Measurements from ENCODE around the gene NGFR. TPM values are rescaled to one million over a fixed set of nuclear protein-coding genes. Genes with fewer than 3 reads are reported as not detected.
"Not testable (repeated sequence)": the region's sequence is repeated elsewhere in the genome, so short reads cannot be mapped to it uniquely, and the experiment has no call there.

Gene NGFR
- total RNA-seq, 1 experiment from 2014 or later: 0.11 TPM

- H3K4me3 ChIP-seq: no peak overlapping the region
- DNase-seq (ENCODE audit: low read depth in 1 of 2, low spot score in 2 of 2): no peak
- no peaks in the 10 kb centered on the region; the same call in 1 of the 2 replicates for H3K9me3 ChIP-seq (replicated peaks)
- H3K4me1 ChIP-seq (replicated peaks): no peaks in the 10 kb centered on the region
- no peaks in the 10 kb centered on the region for H3K27me3 ChIP-seq (replicated peaks)
- no peaks in the 10 kb centered on the region for H3K36me3 ChIP-seq
- no peak overlapping the region for H3K27ac ChIP-seq
These were observed 50.9 kb downstream of the NGFR start for GRCh38 chr17:49545806-49546545.

DNA sequence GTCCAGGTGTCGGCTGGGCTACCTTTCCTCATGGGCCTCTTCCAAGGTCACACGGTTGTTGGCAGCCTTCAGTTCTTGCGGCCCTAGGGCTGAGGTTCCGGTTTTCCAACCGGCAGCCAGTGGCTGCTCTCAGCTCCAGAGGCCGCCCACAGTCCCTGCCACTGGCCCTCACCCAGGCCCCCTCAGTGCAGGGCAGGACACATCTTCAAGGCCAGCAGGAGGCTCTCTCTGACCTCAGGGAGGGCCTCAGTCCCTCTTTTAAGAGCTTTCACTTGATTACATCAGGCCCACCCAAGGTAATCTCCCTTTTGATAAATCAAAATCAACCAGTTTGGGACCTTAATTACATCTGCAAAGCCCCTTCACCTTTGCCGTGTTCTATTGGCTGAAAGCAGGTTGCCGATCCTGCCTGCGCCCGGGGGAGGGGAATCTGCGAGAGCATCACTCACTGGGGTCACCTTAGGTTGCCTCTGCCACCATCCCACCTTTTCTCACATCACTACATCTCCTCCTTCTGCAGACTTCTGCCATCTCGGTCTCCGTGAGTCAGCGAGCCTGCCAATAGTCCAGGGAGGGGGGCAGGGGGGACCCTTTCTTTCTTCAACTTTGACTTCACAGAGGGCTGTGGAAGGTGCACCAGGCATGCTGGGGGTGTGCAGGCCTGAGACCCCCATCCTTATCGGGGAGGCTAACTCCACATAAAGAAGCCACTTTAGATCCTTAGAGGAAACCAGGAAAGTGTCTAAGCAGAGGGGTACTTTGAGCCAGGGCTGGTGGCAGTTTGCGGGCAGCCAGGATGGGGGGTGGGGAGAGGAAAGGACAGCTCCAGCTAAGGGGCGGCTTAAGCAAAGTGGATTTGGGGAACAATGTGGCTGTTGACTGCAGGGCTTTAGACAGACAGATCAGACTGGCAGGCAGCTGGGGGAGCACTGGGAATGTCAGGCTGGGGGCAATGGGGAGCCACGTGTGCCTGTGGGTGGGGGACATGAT lies 51.7 kb downstream of the NGFR start:
- no peaks in the 10 kb centered on the region for H3K36me3 ChIP-seq
- no peaks in the 10 kb centered on the region; the same call in 1 of the 2 replicates for H3K9me3 ChIP-seq (replicated peaks)
- no peak overlapping the region for H3K4me3 ChIP-seq
- no peak overlapping the region for H3K27ac ChIP-seq
- no peaks in the 10 kb centered on the region for H3K4me1 ChIP-seq (replicated peaks)
- H3K27me3 ChIP-seq (replicated peaks): no peaks in the 10 kb centered on the region
- DNase-seq (ENCODE audit: low read depth in 1 of 2, low spot score in 2 of 2): no peak

- Histone ChIP-seq H3K4me1 (replicated peaks) (no peaks in the 10 kb centered on the region), H3K27ac (no peak overlapping the region), H3K27me3 (replicated peaks) (no peaks in the 10 kb centered on the region), H3K36me3 (no peaks in the 10 kb centered on the region), H3K4me3 (no peak overlapping the region), H3K9me3 (replicated peaks) (no peaks in the 10 kb centered on the region; the same call in 1 of the 2 replicates)
- no peak for DNase-seq (ENCODE audit: low read depth in 1 of 2, low spot score in 2 of 2)
These were observed 52.5 kb downstream of the NGFR start for GRCh38 chr17:49547566-49547965.

DNA sequence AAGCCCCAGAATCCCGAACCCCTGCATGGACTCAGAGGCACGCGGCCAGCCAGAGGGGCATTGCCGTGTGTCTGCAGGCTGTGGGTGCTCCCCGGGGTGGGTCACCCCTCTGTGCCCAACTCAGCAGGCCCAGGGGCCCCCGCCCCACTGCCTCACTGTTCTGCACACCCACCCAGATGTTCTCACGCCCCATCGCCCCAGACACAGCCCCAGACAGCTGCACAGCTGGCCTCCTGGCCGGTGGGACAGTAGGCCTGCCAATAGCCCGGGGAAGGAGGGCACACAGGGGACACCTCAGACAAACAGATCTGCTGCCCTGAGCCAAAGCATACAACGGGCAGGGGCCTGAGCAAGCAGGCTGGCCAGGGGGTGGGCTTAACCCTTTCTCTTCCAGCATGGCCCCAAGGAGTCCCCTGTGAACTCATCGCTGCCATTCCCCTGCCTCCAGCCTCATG lies 53.0 kb downstream of the NGFR start:
- DNase-seq (ENCODE audit: low read depth in 1 of 2, low spot score in 2 of 2): no peak
- Histone ChIP-seq H3K4me1 (replicated peaks) (no peaks in the 10 kb centered on the region), H3K9me3 (replicated peaks) (no peaks in the 10 kb centered on the region; the same call in 1 of the 2 replicates), H3K27me3 (replicated peaks) (no peaks in the 10 kb centered on the region), H3K36me3 (no peaks in the 10 kb centered on the region), H3K4me3 (no peak overlapping the region), H3K27ac (no peak overlapping the region)

- DNase-seq (ENCODE audit: low read depth in 1 of 2, low spot score in 2 of 2): peak in 1 of 2 experiments; percentile 34
- no peak overlapping the region for H3K4me3 ChIP-seq
- H3K27me3 ChIP-seq (replicated peaks): no peaks in the 10 kb centered on the region
- no peaks in the 10 kb centered on the region; the same call in 1 of the 2 replicates for H3K9me3 ChIP-seq (replicated peaks)
- H3K27ac ChIP-seq: no peak overlapping the region
- no peaks in the 10 kb centered on the region for H3K4me1 ChIP-seq (replicated peaks)
- H3K36me3 ChIP-seq: no peaks in the 10 kb centered on the region
These were observed 53.6 kb downstream of the NGFR start for GRCh38 chr17:49548506-49549310.

GRCh38 chr17:49549311-49549605 lies 54.2 kb downstream of the NGFR start:
- no peak overlapping the region for H3K27ac ChIP-seq
- no peaks in the 10 kb centered on the region for H3K36me3 ChIP-seq
- H3K27me3 ChIP-seq (replicated peaks): no peaks in the 10 kb centered on the region
- no peaks in the 10 kb centered on the region for H3K9me3 ChIP-seq (replicated peaks)
- DNase-seq (ENCODE audit: low read depth in 1 of 2, low spot score in 2 of 2): no peak
- no peaks in the 10 kb centered on the region for H3K4me1 ChIP-seq (replicated peaks)
- no peak overlapping the region for H3K4me3 ChIP-seq

DNA sequence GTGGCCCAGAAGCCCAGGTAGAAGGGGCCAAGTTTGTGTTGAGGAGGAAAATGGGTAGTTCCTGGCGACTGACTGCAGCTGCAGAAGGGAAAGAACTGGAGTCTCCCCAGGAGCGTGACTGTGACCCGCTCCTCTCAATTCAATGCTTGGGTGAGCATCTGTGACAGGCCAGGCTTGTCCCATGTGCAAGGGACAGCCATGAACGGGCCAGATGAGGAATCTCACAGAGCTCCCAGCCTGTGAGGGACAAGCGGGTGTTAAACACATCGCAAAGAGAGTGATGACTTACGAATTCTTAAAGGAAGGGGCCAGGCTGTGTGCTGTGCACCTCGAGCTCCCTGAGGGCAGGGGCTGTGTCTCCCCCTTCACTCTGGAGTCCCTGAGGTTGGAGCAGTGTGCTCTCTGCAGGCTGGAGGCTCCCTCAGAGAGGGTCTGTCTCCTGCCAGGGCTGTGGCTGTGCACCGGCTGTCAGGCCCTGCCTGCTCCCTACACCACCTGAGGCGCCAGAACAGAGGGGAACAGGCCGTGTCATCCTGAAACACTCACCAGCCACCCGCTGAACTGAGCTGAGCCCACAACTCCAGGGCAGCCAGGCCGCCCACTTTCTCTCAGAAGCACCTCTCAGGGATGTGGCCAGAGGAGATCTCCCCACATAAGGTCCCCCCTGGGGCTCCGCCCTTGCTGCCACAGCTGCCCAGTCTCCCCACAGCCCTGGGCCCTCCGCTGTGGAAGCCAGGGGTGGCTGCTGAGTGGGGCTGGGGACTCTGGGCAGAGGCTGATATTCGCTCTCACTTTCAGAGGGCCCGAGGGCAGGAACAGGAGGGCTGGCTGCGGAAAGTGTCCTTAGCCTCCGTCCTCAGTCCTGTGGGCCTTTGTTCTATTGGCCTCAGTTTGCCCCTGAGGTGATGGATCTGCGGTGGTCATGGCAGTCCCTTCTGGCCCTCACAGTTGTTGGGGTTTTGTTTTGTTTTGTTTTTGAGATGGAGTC lies 54.9 kb downstream of the NGFR start:
- H3K9me3 ChIP-seq (replicated peaks): no peaks in the 10 kb centered on the region
- no peak overlapping the region for H3K4me3 ChIP-seq
- no peak overlapping the region for H3K27ac ChIP-seq
- no peak for DNase-seq (ENCODE audit: low read depth in 1 of 2, low spot score in 2 of 2)
- H3K4me1 ChIP-seq (replicated peaks): no peaks in the 10 kb centered on the region
- no peaks in the 10 kb centered on the region for H3K36me3 ChIP-seq
- no peaks in the 10 kb centered on the region for H3K27me3 ChIP-seq (replicated peaks)

GRCh38 chr17:49550764-49551163 lies 55.7 kb downstream of the NGFR start:
- H3K27me3 ChIP-seq (replicated peaks); DNase-seq (ENCODE audit: low read depth in 1 of 2, low spot score in 2 of 2); H3K4me1 ChIP-seq (replicated peaks); H3K9me3 ChIP-seq (replicated peaks); H3K36me3 ChIP-seq; H3K4me3 ChIP-seq; H3K27ac ChIP-seq: not testable (repeated sequence)

- H3K9me3 ChIP-seq (replicated peaks): no peaks in the 10 kb centered on the region
- no peak overlapping the region for H3K27ac ChIP-seq
- H3K4me1 ChIP-seq (replicated peaks): peaks cover 5% of the 10 kb centered on the region
- H3K27me3 ChIP-seq (replicated peaks): no peaks in the 10 kb centered on the region
- DNase-seq (ENCODE audit: low read depth in 1 of 2, low spot score in 2 of 2): no peak
- H3K36me3 ChIP-seq: no peaks in the 10 kb centered on the region
- no peak overlapping the region for H3K4me3 ChIP-seq
These were observed 56.4 kb downstream of the NGFR start for GRCh38 chr17:49551221-49552069.

GRCh38 chr17:49552070-49552751 lies 57.1 kb downstream of the NGFR start:
- H3K4me1 ChIP-seq (replicated peaks): peaks cover 6% of the 10 kb centered on the region
- no peaks in the 10 kb centered on the region for H3K36me3 ChIP-seq
- DNase-seq (ENCODE audit: low read depth in 1 of 2, low spot score in 2 of 2): no peak
- no peaks in the 10 kb centered on the region for H3K27me3 ChIP-seq (replicated peaks)
- no peak overlapping the region for H3K27ac ChIP-seq
- H3K4me3 ChIP-seq: no peak overlapping the region
- no peaks in the 10 kb centered on the region for H3K9me3 ChIP-seq (replicated peaks)

DNA sequence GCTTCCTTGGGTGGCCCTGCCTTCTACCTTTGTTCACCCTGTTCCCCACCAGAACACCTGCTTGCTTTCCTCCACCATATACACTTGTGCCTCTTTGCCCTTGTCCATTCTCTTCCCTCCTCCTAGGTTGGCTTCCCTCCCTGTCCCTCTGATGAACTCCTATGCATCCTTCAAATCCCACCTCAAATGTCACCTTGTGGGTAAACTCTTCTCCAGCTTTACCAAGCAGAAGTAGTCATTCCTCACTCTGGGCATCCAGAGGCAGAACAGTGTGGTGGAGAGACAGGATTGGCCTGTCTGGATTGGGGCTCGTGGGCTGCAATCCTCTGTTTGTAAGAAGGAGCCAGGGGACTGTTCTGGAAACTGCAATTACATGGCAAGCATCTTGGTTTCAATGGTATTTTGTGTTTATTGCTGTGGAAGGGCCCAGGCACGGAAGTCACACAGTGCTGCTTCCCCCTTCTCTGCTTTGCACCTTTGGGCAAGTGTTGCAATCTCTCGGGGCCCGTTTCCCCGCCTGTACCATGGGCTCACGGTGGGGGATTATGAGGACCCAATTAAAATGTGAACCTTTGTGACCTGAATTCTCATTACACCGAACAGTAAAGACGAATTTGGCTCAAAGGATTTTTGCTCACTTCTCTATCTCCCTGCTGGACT lies 58.7 kb downstream of the NGFR start:
- Histone ChIP-seq H3K9me3 (replicated peaks) (no peaks in the 10 kb centered on the region), H3K27ac (no peak overlapping the region), H3K4me1 (replicated peaks) (peaks cover 6% of the 10 kb centered on the region), H3K4me3 (no peak overlapping the region), H3K27me3 (replicated peaks) (no peaks in the 10 kb centered on the region), H3K36me3 (no peaks in the 10 kb centered on the region)
- DNase-seq (ENCODE audit: low read depth in 1 of 2, low spot score in 2 of 2): no peak
